HepG2 (cell line): Measurements from ENCODE around the gene DEPDC5. TPM values are rescaled to one million over a fixed set of nuclear protein-coding genes. Genes with fewer than 3 reads are reported as not detected.
A peak's percentile ranks its signal among the peaks of the same experiment; 100 is the strongest.

Experiments used
- ASH2L ChIP-seq: fragments of 300-600, 200-600 bp; sonication (generic); IDR thresholded peaks from 2 replicates; pipeline ENCODE4 v1.7.0; 2017; ENCODE audit warnings: low read depth, mild to moderate bottlenecking, moderate library complexity, mixed read lengths, low read length; ENCODE audit not compliant: insufficient read length
- FOSL2 ChIP-seq: sonication (generic); formaldehyde crosslinking; IDR thresholded peaks from 2 replicates; pipeline ENCODE4 v1.4.0; 2020; ENCODE audit warnings: missing genetic modification reagents
- FOXA3 ChIP-seq: IDR thresholded peaks from 2 replicates; pipeline ENCODE4 v1.6.1; 2016; ENCODE audit warnings: missing genetic modification reagents, missing compliant biosample characterization
- FOXP1 ChIP-seq, 2 experiments: fragments of 450-650 bp in 1 of 2; IDR thresholded peaks; 2 replicates each; pipeline ENCODE4 v1.6.1; 2017 to 2018; ENCODE audit warnings: antibody characterized with exemption in 1 of 2
- HNF4A ChIP-seq: sonication (generic); formaldehyde crosslinking; IDR thresholded peaks from 2 replicates; pipeline ENCODE4 v1.4.0; 2020; ENCODE audit warnings: missing genetic modification reagents
- KAT7 ChIP-seq: IDR thresholded peaks from 2 replicates; pipeline ENCODE4 v1.6.1; 2018; ENCODE audit warnings: borderline replicate concordance, missing compliant biosample characterization
- NR2F6 ChIP-seq, 2 experiments: IDR thresholded peaks; 2 replicates each; pipeline ENCODE4 v1.6.1; 2016; ENCODE audit warnings: antibody characterized with exemption in 1 of 2, mild to moderate bottlenecking in 1 of 2
- NRL ChIP-seq: sonication (generic); formaldehyde crosslinking; IDR thresholded peaks from 2 replicates; pipeline ENCODE4 v1.5.0; 2020; ENCODE audit warnings: missing genetic modification reagents, mild to moderate bottlenecking, moderate library complexity, borderline replicate concordance
- SRSF9 ChIP-seq: fragments of 200-400 bp; formaldehyde crosslinking; IDR thresholded peaks from 2 replicates; pipeline ENCODE4 v1.6.1; 2018; ENCODE audit warnings: borderline replicate concordance, mild to moderate bottlenecking, low read depth, low read length; ENCODE audit not compliant: insufficient read depth, poor library complexity, severe bottlenecking
- THAP11 ChIP-seq: IDR thresholded peaks from 2 replicates; pipeline ENCODE4 v1.6.1; 2016; ENCODE audit warnings: missing biosample characterization, missing genetic modification reagents
- ZBTB1 ChIP-seq: sonication (generic); formaldehyde crosslinking; IDR thresholded peaks from 2 replicates; pipeline ENCODE4 v1.4.0; 2020; ENCODE audit warnings: missing genetic modification reagents, borderline replicate concordance
- polyA plus RNA-seq, 8 experiments: library from polyadenylated mRNA; depleted of rRNA in 3 of 8; stranded (reverse) in 7 of 8; unstranded in 1 of 8; fragments of >200 nt; fragmentation: Illumina TruSeq in 4 of 8; extraction: Trizol in 4 of 8; gene quantifications; 2 replicates each; pipeline versions ENCODE4 v1.2.1 to v1.2.3, GENCODE V29; 2011 to 2016; ENCODE audit warnings: low read depth in 4 of 8, missing spikeins in 1 of 8, mixed read lengths in 1 of 8; ENCODE audit not compliant: insufficient read depth in 1 of 8
- total RNA-seq, 5 experiments: library from RNA; depleted of rRNA; stranded (reverse); fragments of >200 nt; fragmentation: Illumina TruSeq; extraction: Trizol; gene quantifications; 2 replicates each; pipeline ENCODE4 v1.2.3, GENCODE V29; 2016; ENCODE audit warnings: low read depth in 1 of 5
- TF ChIP-seq, protein P1 (sequence below): sonication (generic); formaldehyde crosslinking; IDR thresholded peaks from 2 replicates; pipeline ENCODE4 v1.4.0; 2020; ENCODE audit warnings: mild to moderate bottlenecking, missing genetic modification reagents, borderline replicate concordance
- TF ChIP-seq, protein P2 (sequence below): sonication (generic); formaldehyde crosslinking; IDR thresholded peaks from 2 replicates; pipeline ENCODE4 v1.5.0; 2020; ENCODE audit warnings: missing genetic modification reagents
- TF ChIP-seq, protein P3 (sequence below): sonication (generic); formaldehyde crosslinking; IDR thresholded peaks from 2 replicates; pipeline ENCODE4 v1.4.0; 2020; ENCODE audit warnings: missing genetic modification reagents

DEPDC5 gene
- total and polyA plus RNA-seq, 2 of the 13 experiments (the other 11 are each of a cell fraction or from before 2014, with no cell fraction given) = 9.8 to 12.4 TPM

DNA sequence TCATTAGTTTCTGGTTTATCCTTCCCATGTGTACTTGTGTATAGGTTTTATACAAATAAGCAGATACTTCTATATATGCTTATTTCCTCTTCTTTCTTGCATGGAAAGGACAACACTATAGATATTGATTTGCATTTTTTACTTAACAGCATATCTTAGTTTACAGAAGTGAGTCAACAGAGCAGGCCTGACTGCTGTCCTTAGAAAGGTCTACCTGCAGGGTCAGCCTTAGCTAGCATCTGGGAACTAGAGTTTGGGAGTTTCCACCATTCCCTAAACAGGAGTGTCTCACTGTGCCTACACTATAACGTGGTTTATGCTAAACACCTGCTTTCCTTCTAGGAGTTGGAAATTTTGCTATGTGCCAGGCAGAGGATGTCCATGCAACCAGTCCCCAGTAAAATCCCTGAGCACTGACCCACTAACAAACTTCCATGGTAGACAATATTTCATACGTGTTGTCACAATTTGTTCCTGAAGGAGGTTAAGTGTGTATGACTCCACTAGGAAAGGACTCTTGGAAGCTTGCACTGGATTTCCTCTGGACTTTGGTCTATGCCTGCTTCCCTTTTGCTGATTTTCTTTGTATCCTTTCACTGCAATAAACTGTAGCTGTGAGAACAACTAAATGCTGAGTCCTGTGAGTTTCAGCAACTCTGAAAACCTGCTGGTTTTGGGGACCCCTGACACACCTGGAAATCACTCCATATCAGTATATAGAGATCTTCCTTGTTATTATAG is 21.6 kb upstream of the DEPDC5 start (continued):
- TF ChIP-seq, protein P1, sequence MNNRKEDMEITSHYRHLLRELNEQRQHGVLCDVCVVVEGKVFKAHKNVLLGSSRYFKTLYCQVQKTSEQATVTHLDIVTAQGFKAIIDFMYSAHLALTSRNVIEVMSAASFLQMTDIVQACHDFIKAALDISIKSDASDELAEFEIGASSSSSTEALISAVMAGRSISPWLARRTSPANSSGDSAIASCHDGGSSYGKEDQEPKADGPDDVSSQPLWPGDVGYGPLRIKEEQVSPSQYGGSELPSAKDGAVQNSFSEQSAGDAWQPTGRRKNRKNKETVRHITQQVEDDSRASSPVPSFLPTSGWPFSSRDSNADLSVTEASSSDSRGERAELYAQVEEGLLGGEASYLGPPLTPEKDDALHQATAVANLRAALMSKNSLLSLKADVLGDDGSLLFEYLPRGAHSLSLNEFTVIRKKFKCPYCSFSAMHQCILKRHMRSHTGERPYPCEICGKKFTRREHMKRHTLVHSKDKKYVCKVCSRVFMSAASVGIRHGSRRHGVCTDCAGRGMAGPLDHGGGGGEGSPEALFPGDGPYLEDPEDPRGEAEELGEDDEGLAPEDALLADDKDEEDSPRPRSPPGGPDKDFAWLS (CRISPR knock-in tag) = no peak
- no peak for TF ChIP-seq ASH2L
- TF ChIP-seq, protein P2, sequence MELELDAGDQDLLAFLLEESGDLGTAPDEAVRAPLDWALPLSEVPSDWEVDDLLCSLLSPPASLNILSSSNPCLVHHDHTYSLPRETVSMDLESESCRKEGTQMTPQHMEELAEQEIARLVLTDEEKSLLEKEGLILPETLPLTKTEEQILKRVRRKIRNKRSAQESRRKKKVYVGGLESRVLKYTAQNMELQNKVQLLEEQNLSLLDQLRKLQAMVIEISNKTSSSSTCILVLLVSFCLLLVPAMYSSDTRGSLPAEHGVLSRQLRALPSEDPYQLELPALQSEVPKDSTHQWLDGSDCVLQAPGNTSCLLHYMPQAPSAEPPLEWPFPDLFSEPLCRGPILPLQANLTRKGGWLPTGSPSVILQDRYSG (CRISPR knock-in tag) = no peak
- TF ChIP-seq NR2F6 (IDR thresholded peaks at IDR 0.05) = 0 out of 2 replicates have a peak, but pooled peaks have one; percentile 20
- TF ChIP-seq NR2F6 (CRISPR knock-in tag; IDR thresholded peaks at IDR 0.05) = peak; percentile 42; the same call in 1 of the 2 replicates
- no peak for TF ChIP-seq ZBTB1
- TF ChIP-seq FOSL2 (CRISPR knock-in tag) = 0 out of 2 replicates have a peak, but pooled peaks have one; percentile 26
- no peak for TF ChIP-seq FOXP1 (IDR thresholded peaks at IDR 0.05)
- peak; percentile 80 for TF ChIP-seq FOXP1 (CRISPR knock-in tag; IDR thresholded peaks at IDR 0.05)
- 0 out of 2 replicates have a peak, but pooled peaks have one; percentile 14 for TF ChIP-seq THAP11 (CRISPR knock-in tag)
- TF ChIP-seq SRSF9 = no peak
- peak; percentile 42 for TF ChIP-seq HNF4A (CRISPR knock-in tag)
- TF ChIP-seq, protein P3, sequence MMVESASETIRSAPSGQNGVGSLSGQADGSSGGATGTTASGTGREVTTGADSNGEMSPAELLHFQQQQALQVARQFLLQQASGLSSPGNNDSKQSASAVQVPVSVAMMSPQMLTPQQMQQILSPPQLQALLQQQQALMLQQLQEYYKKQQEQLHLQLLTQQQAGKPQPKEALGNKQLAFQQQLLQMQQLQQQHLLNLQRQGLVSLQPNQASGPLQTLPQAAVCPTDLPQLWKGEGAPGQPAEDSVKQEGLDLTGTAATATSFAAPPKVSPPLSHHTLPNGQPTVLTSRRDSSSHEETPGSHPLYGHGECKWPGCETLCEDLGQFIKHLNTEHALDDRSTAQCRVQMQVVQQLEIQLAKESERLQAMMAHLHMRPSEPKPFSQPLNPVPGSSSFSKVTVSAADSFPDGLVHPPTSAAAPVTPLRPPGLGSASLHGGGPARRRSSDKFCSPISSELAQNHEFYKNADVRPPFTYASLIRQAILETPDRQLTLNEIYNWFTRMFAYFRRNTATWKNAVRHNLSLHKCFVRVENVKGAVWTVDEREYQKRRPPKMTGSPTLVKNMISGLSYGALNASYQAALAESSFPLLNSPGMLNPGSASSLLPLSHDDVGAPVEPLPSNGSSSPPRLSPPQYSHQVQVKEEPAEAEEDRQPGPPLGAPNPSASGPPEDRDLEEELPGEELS (CRISPR knock-in tag) = peak; percentile 49; the same call in 1 of the 2 replicates
- TF ChIP-seq FOXA3 (CRISPR knock-in tag) = peak; percentile 49
- TF ChIP-seq KAT7 (CRISPR knock-in tag) = no peak
- no peak for TF ChIP-seq NRL (CRISPR knock-in tag)
